Tibial nerve (tissue), 3 donors: ENCODE data around the gene HCFC1.

ENCODE experiments used
- EP300 ChIP-seq, 2 donors: sonication (generic); formaldehyde crosslinking; IDR thresholded peaks; one replicate each; pipeline ENCODE4 v1.6.1; 2017; ENCODE audit warnings: antibody characterized with exemption in 2 of 2, mild to moderate bottlenecking in 1 of 2
- POLR2A ChIP-seq, 2 donors: fragments of 450-650 bp; IDR thresholded peaks; one replicate each; pipeline ENCODE4 v1.6.1; 2017; ENCODE audit warnings: antibody characterized with exemption in 2 of 2, mild to moderate bottlenecking in 2 of 2, moderate library complexity in 2 of 2

DNA sequence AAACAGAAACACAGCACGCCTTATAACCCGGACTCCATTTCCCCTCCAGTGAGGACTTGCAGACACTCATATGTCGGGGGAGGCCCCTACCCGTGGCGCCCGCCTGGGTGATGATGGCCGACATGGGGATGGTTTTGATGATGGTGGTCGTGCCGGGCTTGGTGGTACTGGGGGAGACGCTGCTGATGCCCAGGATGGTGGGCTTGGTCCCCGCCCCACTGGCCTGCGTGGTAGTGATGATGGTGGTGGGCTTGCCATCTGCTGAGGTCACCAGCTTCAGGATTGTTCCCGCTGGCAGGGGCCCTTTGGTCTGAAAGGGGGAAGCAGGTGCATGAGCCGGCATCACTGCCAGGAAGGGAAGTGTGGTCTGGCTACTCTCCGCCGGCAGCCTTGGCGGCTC lies 14.4 kb downstream of the HCFC1 start:
- no peak for TF ChIP-seq POLR2A (IDR thresholded peaks at IDR 0.05)
- no peak for TF ChIP-seq EP300 (IDR thresholded peaks at IDR 0.05)
